Esophagus squamous epithelium (tissue), 4 donors: ENCODE data around the gene MDGA2.

ENCODE experiments used
- CTCF ChIP-seq, 6 experiments: fragments of 450-650 bp in 4 of 6; fragments of 200-600 bp in 2 of 6; sonication (generic) in 2 of 6; IDR thresholded peaks; one replicate each; pipeline ENCODE4 v1.5.1; 2016 to 2019; ENCODE audit warnings: antibody characterized with exemption in 6 of 6, mild to moderate bottlenecking in 4 of 6, moderate library complexity in 4 of 6
- POLR2A ChIP-seq, 4 donors: fragments of 450-650 bp; IDR thresholded peaks; one replicate each; pipeline ENCODE4 v1.6.1; 2017; ENCODE audit warnings: antibody characterized with exemption in 4 of 4, mild to moderate bottlenecking in 4 of 4, moderate library complexity in 3 of 4

DNA sequence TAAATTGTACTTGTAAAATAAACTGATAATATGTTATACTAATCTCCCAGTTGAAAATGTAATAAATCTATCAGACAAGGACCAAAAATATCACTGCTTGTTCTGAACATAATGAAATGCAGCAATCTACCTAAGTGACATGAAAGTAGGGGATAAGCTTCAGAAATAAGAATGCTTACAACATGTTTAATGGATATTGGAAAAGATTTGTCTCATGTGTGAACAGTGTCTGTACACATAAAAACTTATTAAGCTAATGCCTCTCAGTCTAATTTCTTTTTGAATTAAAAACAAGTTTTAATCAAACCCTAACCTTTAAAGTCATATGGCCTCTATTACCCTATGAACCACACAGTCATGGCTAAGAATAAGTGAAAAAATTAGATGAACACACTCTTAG is 465.3 kb downstream of the MDGA2 start:
- no peak for TF ChIP-seq POLR2A (IDR thresholded peaks at IDR 0.05)
- TF ChIP-seq CTCF (IDR thresholded peaks at IDR 0.05), result no peak
